Sciatic nerve (tissue), 2 donors: ENCODE results near the gene SERP2. TPM values are rescaled to one million over a fixed set of nuclear protein-coding genes. Genes with fewer than 3 reads are reported as not detected.

Source experiments
- ATAC-seq: fragments of 200-7000 bp; cut with Tn5 transposase; one replicate; pipeline ENCODE4 v1.9.1; 2020; ENCODE audit warnings: mild to moderate bottlenecking, moderate library complexity
- DNase-seq: peaks from one replicate; pipeline ENCODE4 v3.0.0-alpha.2; 2020; ENCODE audit warnings: low spot score
- intact Hi-C: fragments of 100-400 bp; cut with DNase I; formaldehyde crosslinking; loops from one replicate; pipeline ENCODE4 v1.14.2; 2022
- total RNA-seq: library from RNA; stranded (reverse); fragmentation: NEBNext Ultra II Directional; extraction: Animal tissue kit (Norgen Biotek cat#: 25700); gene quantifications from one replicate; pipeline ENCODE4 v1.2.1, GENCODE V29; 2021
- donor health status: DM: no; HTN: no; CAD: no.
- donor health status: DM: no; HTN: no; CAD: no.

The SERP2 gene
- total RNA-seq, 1 donor from 2014 or later, result 9.6 TPM

- no peak for ATAC-seq
- no peak for DNase-seq
- intact Hi-C loops, result no loop called here
Observed at GRCh38 chr13:44354331-44354730, 19.3 kb upstream of the SERP2 start.

GRCh38 chr13:44354884-44355283 lies 18.7 kb upstream of the SERP2 start:
- ATAC-seq, result no peak
- DNase-seq, result no peak
- intact Hi-C loops, result no loop called here

- ATAC-seq (no peak), DNase-seq (no peak)
- intact Hi-C loops, result no loop called here
Observed at GRCh38 chr13:44355621-44356020, 18.0 kb upstream of the SERP2 start.

GRCh38 chr13:44359983-44360375 lies 13.6 kb upstream of the SERP2 start:
- intact Hi-C loops, result no loop called here
- DNase-seq, result no peak
- ATAC-seq, result no peak

GRCh38 chr13:44362394-44363040 lies 11.1 kb upstream of the SERP2 start:
- intact Hi-C loops, result no loop called here
- ATAC-seq (peak; percentile 39), DNase-seq (no peak)

GRCh38 chr13:44363631-44364344 lies 9.8 kb upstream of the SERP2 start:
- intact Hi-C loops, result no loop called here
- ATAC-seq (no peak), DNase-seq (no peak)

- ATAC-seq, result no peak
- DNase-seq, result no peak
- intact Hi-C loops, result no loop called here
Observed at GRCh38 chr13:44364345-44365000, 9.2 kb upstream of the SERP2 start.

- DNase-seq, result no peak
- ATAC-seq, result no peak
- intact Hi-C loops, result no loop called here
Observed at GRCh38 chr13:44365008-44365407, 8.6 kb upstream of the SERP2 start.

- ATAC-seq (no peak), DNase-seq (no peak)
- intact Hi-C loops, result no loop called here
Observed at GRCh38 chr13:44365899-44366298, 7.7 kb upstream of the SERP2 start.

GRCh38 chr13:44368062-44368591 lies 5.5 kb upstream of the SERP2 start:
- DNase-seq (no peak), ATAC-seq (peak; percentile 63)
- intact Hi-C loops, result no loop called here

GRCh38 chr13:44368599-44369368 lies 4.8 kb upstream of the SERP2 start:
- intact Hi-C loops, result no loop called here
- no peak for ATAC-seq

GRCh38 chr13:44371421-44371820 lies 2.2 kb upstream of the SERP2 start:
- DNase-seq (no peak), ATAC-seq (no peak)
- intact Hi-C loops, result no loop called here

More at GRCh38 chr13:44368599-44369368, 4.8 kb upstream of the SERP2 start:
- DNase-seq, result no peak

- ATAC-seq, result peak; percentile 41
- no peak for DNase-seq
- intact Hi-C loops, result no loop called here
Observed at GRCh38 chr13:44373247-44373600, 400 bp upstream of the SERP2 start.

GRCh38 chr13:44374348-44374712 lies 706 bp downstream of the SERP2 start:
- ATAC-seq, result peak; percentile 63
- DNase-seq, result no peak
- intact Hi-C loops, result no loop called here

- DNase-seq (no peak), ATAC-seq (no peak)
- intact Hi-C loops, result no loop called here
Observed at GRCh38 chr13:44378277-44378676, 4.7 kb downstream of the SERP2 start.

- intact Hi-C loops, result no loop called here
- ATAC-seq (no peak), DNase-seq (no peak)
Observed at GRCh38 chr13:44379885-44380284, 6.3 kb downstream of the SERP2 start.

- no peak for ATAC-seq
- DNase-seq, result no peak
- intact Hi-C loops, result no loop called here
Observed at GRCh38 chr13:44380404-44381165, 7.0 kb downstream of the SERP2 start.

- ATAC-seq, result no peak
- no peak for DNase-seq
- intact Hi-C loops, result no loop called here
Observed at GRCh38 chr13:44382635-44383145, 9.1 kb downstream of the SERP2 start.

GRCh38 chr13:44383945-44384344 lies 10.3 kb downstream of the SERP2 start:
- intact Hi-C loops, result no loop called here
- no peak for ATAC-seq

More at GRCh38 chr13:44383945-44384344, 10.3 kb downstream of the SERP2 start:
- no peak for DNase-seq
